DOHH2 (cell line): ENCODE results near the gene RAD23B.
A peak's percentile ranks its signal among the peaks of the same experiment; 100 is the strongest.

ENCODE experiments used
- H3F3A ChIP-seq: fragments of 200-600 bp; sonication (generic), shearing (Covaris generic); 2 replicates; pipeline ENCODE4 v1.6.0; 2016; ENCODE audit warnings: antibody characterized with exemption, mild to moderate bottlenecking; ENCODE audit not compliant: control insufficient read depth, insufficient read depth
- H3K27ac ChIP-seq: fragments of 200-600 bp; sonication (generic); 2 replicates; pipeline ENCODE4 v1.5.1; 2014; ENCODE audit warnings: low read depth, mild to moderate bottlenecking, low read length, moderate library complexity
- H3K27me3 ChIP-seq: fragments of 200-600 bp; sonication (generic); 2 replicates; pipeline ENCODE4 v1.6.1; 2014; ENCODE audit warnings: mild to moderate bottlenecking, low read length, mixed read lengths; ENCODE audit not compliant: control insufficient read depth
- H3K36me3 ChIP-seq: fragments of 200-600 bp; sonication (generic); 2 replicates; pipeline ENCODE4 v1.6.1; 2014; ENCODE audit warnings: mild to moderate bottlenecking, low read length, moderate library complexity, mixed read lengths; ENCODE audit not compliant: control insufficient read depth
- H3K4me1 ChIP-seq: fragments of 200-600 bp; sonication (generic); 2 replicates; pipeline ENCODE4 v1.6.1; 2014; ENCODE audit warnings: mild to moderate bottlenecking, low read length, mixed read lengths; ENCODE audit not compliant: control insufficient read depth
- H3K4me2 ChIP-seq: fragments of 200-600 bp; sonication (generic); 2 replicates; pipeline ENCODE4 v1.6.0; 2014; ENCODE audit warnings: mild to moderate bottlenecking, low read length, moderate library complexity
- H3K4me3 ChIP-seq: fragments of 200-600 bp; sonication (generic); 2 replicates; pipeline ENCODE4 v1.5.1; 2014; ENCODE audit warnings: mild to moderate bottlenecking, low read length, mixed read lengths
- H3K79me2 ChIP-seq: fragments of 200-600 bp; sonication (generic); 2 replicates; pipeline ENCODE4 v1.6.1; 2014; ENCODE audit warnings: mild to moderate bottlenecking, low read length, mixed read lengths; ENCODE audit not compliant: control insufficient read depth
- H3K9me2 ChIP-seq: fragments of 200-600 bp; sonication (generic); replicated peaks from 2 replicates; pipeline ENCODE4 v1.6.1; 2014; ENCODE audit warnings: mild to moderate bottlenecking, low read length, mixed read lengths; ENCODE audit not compliant: control insufficient read depth
- H3K9me3 ChIP-seq: fragments of 200-600 bp; sonication (generic); 2 replicates; pipeline ENCODE4 v1.6.1; 2014; ENCODE audit warnings: antibody characterized with exemption, low read length, mixed read lengths; ENCODE audit not compliant: control insufficient read depth, insufficient read depth
- H4K20me1 ChIP-seq: fragments of 200-600 bp; sonication (generic); 2 replicates; pipeline ENCODE4 v1.6.0; 2014; ENCODE audit warnings: low read depth, mild to moderate bottlenecking, antibody characterized with exemption, low read length, moderate library complexity; ENCODE audit not compliant: control insufficient read depth, insufficient read depth
- EZH2phosphoT487 ChIP-seq: fragments of 200-600 bp; sonication (generic); IDR thresholded peaks from 2 replicates; pipeline ENCODE4 v1.6.1; 2017; ENCODE audit warnings: borderline replicate concordance, mild to moderate bottlenecking, antibody characterized with exemption, low read length, moderate library complexity, mixed read lengths
- TF ChIP-seq, protein P1 (sequence below): fragments of 200-600 bp; sonication (generic); IDR thresholded peaks from one replicate; pipeline ENCODE4 v1.5.1; 2014; ENCODE audit warnings: antibody characterized with exemption, mild to moderate bottlenecking, low read depth, low read length; ENCODE audit not compliant: poor library complexity, severe bottlenecking

RAD23B gene

GRCh38 chr9:107260437-107261081 lies 22.5 kb upstream of the RAD23B start:
- H3K27me3 ChIP-seq: no peaks in the 10 kb centered on the region
- no peaks in the 10 kb centered on the region for H3K9me2 ChIP-seq
- H3K27ac ChIP-seq: peak overlapping the region; percentile 6
- H3K4me2 ChIP-seq: peak overlapping the region; percentile 58
- no peaks in the 10 kb centered on the region for H3K36me3 ChIP-seq
- H3K4me3 ChIP-seq: peak overlapping the region; percentile 49
- no peaks in the 10 kb centered on the region for H3F3A ChIP-seq
- no peaks in the 10 kb centered on the region for H3K9me3 ChIP-seq
- no peaks in the 10 kb centered on the region for H4K20me1 ChIP-seq
- no peaks in the 10 kb centered on the region for H3K79me2 ChIP-seq
- no peak for TF ChIP-seq EZH2phosphoT487
- TF ChIP-seq, protein P1, sequence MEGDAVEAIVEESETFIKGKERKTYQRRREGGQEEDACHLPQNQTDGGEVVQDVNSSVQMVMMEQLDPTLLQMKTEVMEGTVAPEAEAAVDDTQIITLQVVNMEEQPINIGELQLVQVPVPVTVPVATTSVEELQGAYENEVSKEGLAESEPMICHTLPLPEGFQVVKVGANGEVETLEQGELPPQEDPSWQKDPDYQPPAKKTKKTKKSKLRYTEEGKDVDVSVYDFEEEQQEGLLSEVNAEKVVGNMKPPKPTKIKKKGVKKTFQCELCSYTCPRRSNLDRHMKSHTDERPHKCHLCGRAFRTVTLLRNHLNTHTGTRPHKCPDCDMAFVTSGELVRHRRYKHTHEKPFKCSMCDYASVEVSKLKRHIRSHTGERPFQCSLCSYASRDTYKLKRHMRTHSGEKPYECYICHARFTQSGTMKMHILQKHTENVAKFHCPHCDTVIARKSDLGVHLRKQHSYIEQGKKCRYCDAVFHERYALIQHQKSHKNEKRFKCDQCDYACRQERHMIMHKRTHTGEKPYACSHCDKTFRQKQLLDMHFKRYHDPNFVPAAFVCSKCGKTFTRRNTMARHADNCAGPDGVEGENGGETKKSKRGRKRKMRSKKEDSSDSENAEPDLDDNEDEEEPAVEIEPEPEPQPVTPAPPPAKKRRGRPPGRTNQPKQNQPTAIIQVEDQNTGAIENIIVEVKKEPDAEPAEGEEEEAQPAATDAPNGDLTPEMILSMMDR: no peak
- H3K4me1 ChIP-seq: peaks cover 19% of the 10 kb centered on the region

DNA sequence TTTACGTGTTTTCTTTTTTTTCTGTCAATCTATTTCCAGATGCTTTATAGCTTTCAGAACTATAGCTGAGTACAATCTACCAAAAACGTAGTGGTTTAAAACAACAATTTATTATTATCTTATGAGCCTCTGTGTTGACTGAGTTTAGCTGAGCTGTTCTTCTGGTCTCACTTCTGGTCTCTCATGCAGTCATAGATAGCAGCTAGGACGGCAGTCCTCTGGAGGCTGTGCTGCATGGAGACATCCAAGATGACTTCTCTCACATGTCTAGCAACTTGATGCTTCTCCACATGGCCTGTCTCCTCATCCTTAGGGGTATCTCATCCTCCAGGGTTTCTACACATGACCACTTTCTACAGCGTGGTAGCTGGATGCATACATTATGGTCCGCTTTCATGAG lies 22.0 kb upstream of the RAD23B start:
- Histone ChIP-seq H3K27ac (no peak overlapping the region), H3K4me1 (peaks cover 19% of the 10 kb centered on the region), H3K4me3 (peak overlapping the region; percentile 49), H3K4me2 (peak overlapping the region; percentile 58), H3K27me3 (no peaks in the 10 kb centered on the region), H3K9me3 (no peaks in the 10 kb centered on the region), H3K9me2 (no peaks in the 10 kb centered on the region), H3K36me3 (no peaks in the 10 kb centered on the region), H3K79me2 (no peaks in the 10 kb centered on the region), H3F3A (no peaks in the 10 kb centered on the region), H4K20me1 (no peaks in the 10 kb centered on the region)
- no peak for TF ChIP-seq EZH2phosphoT487
- TF ChIP-seq, protein P1: no peak

- TF ChIP-seq, protein P1: no peak
- TF ChIP-seq EZH2phosphoT487: no peak
- no peaks in the 10 kb centered on the region for H4K20me1 ChIP-seq
- H3K27me3 ChIP-seq: no peaks in the 10 kb centered on the region
- H3F3A ChIP-seq: no peaks in the 10 kb centered on the region
- H3K36me3 ChIP-seq: no peaks in the 10 kb centered on the region
- no peak overlapping the region for H3K27ac ChIP-seq
- H3K4me3 ChIP-seq: no peak overlapping the region
- H3K4me1 ChIP-seq: peaks cover 19% of the 10 kb centered on the region
- H3K9me2 ChIP-seq: no peaks in the 10 kb centered on the region
- no peaks in the 10 kb centered on the region for H3K9me3 ChIP-seq
- H3K79me2 ChIP-seq: no peaks in the 10 kb centered on the region
- H3K4me2 ChIP-seq: no peak overlapping the region
These were observed 19.8 kb upstream of the RAD23B start for GRCh38 chr9:107263289-107263688.
